HUDEP-2 (cell line): ENCODE data around the gene PCSK5.
"Not testable (repeated sequence)": the region's sequence is repeated elsewhere in the genome, so short reads cannot be mapped to it uniquely, and the experiment has no call there.

Experiments used
- DNase-seq, 76 experiments: peaks; one replicate each; lab custom pipeline; 2025; ENCODE audit not compliant: unreplicated experiment in 76 of 76; lab: John Stamatoyannopoulos, UW

Gene PCSK5

GRCh38 chr9:75962013-75962661 is 71.7 kb downstream of the PCSK5 start:
- DNase-seq = no peak

GRCh38 chr9:75962662-75963036 is 72.2 kb downstream of the PCSK5 start:
- DNase-seq = no peak

GRCh38 chr9:75963321-75963720 is 72.8 kb downstream of the PCSK5 start:
- not testable (repeated sequence) for DNase-seq

- DNase-seq = no peak
These were observed 74.0 kb downstream of the PCSK5 start for GRCh38 chr9:75964427-75964826.

GRCh38 chr9:75965231-75965630 is 74.8 kb downstream of the PCSK5 start:
- DNase-seq = no peak

- DNase-seq = no peak
These were observed 77.1 kb downstream of the PCSK5 start for GRCh38 chr9:75967556-75967955.

- no peak for DNase-seq
These were observed 83.7 kb downstream of the PCSK5 start for GRCh38 chr9:75974016-75974766.

GRCh38 chr9:75975071-75975470 is 84.6 kb downstream of the PCSK5 start:
- no peak for DNase-seq

- no peak for DNase-seq
These were observed 86.1 kb downstream of the PCSK5 start for GRCh38 chr9:75976549-75976948.

GRCh38 chr9:75979362-75979761 is 88.9 kb downstream of the PCSK5 start:
- DNase-seq = peak in 3 of 76 experiments; percentile 4 to 23 (median 6)

GRCh38 chr9:75983319-75984045 is 93.0 kb downstream of the PCSK5 start:
- DNase-seq = no peak

- DNase-seq = no peak
These were observed 95.0 kb downstream of the PCSK5 start for GRCh38 chr9:75985515-75985914.

- DNase-seq = no peak
These were observed 98.2 kb downstream of the PCSK5 start for GRCh38 chr9:75988663-75989062.

GRCh38 chr9:75990156-75990555 is 99.7 kb downstream of the PCSK5 start:
- no peak for DNase-seq

- no peak for DNase-seq
These were observed 100.3 kb downstream of the PCSK5 start for GRCh38 chr9:75990576-75991304.

- DNase-seq = no peak
These were observed 102.2 kb downstream of the PCSK5 start for GRCh38 chr9:75992482-75993206.

GRCh38 chr9:75993434-75993833 is 103.0 kb downstream of the PCSK5 start:
- DNase-seq = no peak

GRCh38 chr9:75995066-75995465 is 104.6 kb downstream of the PCSK5 start:
- no peak for DNase-seq

GRCh38 chr9:75996726-75997125 is 106.3 kb downstream of the PCSK5 start:
- no peak for DNase-seq

- DNase-seq = no peak
These were observed 106.7 kb downstream of the PCSK5 start for GRCh38 chr9:75997206-75997605.
